GM19099 (cell line): ENCODE data around the gene SPRR2E.

Experiments
- POLR2A ChIP-seq: IDR thresholded peaks from 3 replicates; pipeline ENCODE4 v1.6.1; 2011; ENCODE audit warnings: low read depth; ENCODE audit not compliant: insufficient read length; ENCODE audit errors: extremely low read depth

SPRR2E gene

GRCh38 chr1:153094426-153094825 is at the start of gene SPRR2E:
TSS of gene SPRR2E (minus strand) at chr1:153094526. CDS start at chr1:153093751, 775 bp downstream.
- TF ChIP-seq POLR2A, result no peak

GRCh38 chr1:153141377-153141776 is 47.1 kb upstream of the SPRR2E start:
- TF ChIP-seq POLR2A, result no peak

- TF ChIP-seq POLR2A, result no peak
Observed at GRCh38 chr1:153140484-153140883, 46.2 kb upstream of the SPRR2E start.

- TF ChIP-seq POLR2A, result no peak
Observed at GRCh38 chr1:153133743-153134142, 39.4 kb upstream of the SPRR2E start.

- TF ChIP-seq POLR2A, result no peak
Observed at GRCh38 chr1:153133267-153133666, 38.9 kb upstream of the SPRR2E start.

GRCh38 chr1:153127296-153127695 is 33.0 kb upstream of the SPRR2E start:
- TF ChIP-seq POLR2A, result no peak

- no peak for TF ChIP-seq POLR2A
Observed at GRCh38 chr1:153125536-153125935, 31.2 kb upstream of the SPRR2E start.

GRCh38 chr1:153122831-153123421 is 28.6 kb upstream of the SPRR2E start:
- TF ChIP-seq POLR2A, result no peak

GRCh38 chr1:153120945-153121344 is 26.6 kb upstream of the SPRR2E start:
- no peak for TF ChIP-seq POLR2A

GRCh38 chr1:153119491-153119971 is 25.2 kb upstream of the SPRR2E start:
- TF ChIP-seq POLR2A, result no peak

- TF ChIP-seq POLR2A, result no peak
Observed at GRCh38 chr1:153113416-153113815, 19.1 kb upstream of the SPRR2E start, which contains the start of gene SPRR2F. TSS of gene SPRR2F (minus strand) at chr1:153113516. CDS start at chr1:153112733, 783 bp downstream.

- no peak for TF ChIP-seq POLR2A
Observed at GRCh38 chr1:153100245-153100644, 5.9 kb upstream of the SPRR2E start.

- TF ChIP-seq POLR2A, result no peak
Observed at GRCh38 chr1:153099461-153100045, 5.2 kb upstream of the SPRR2E start.

- TF ChIP-seq POLR2A, result no peak
Observed at GRCh38 chr1:153095764-153096163, 1.4 kb upstream of the SPRR2E start.

- TF ChIP-seq POLR2A, result no peak
Observed at GRCh38 chr1:153087652-153088051, 6.7 kb downstream of the SPRR2E start.

- TF ChIP-seq POLR2A, result no peak
Observed at GRCh38 chr1:153081736-153082135, 12.6 kb downstream of the SPRR2E start.
